HEK293 (cell line): ENCODE data around the gene PRR19.

Source experiments
- BCL11A ChIP-seq: fragments of 450-650 bp; formaldehyde crosslinking; IDR thresholded peaks from 2 replicates; pipeline ENCODE4 v1.5.1; 2016; ENCODE audit warnings: low read depth, missing biosample characterization, missing genetic modification characterization
- IKZF3 ChIP-seq: fragments of 450-650 bp; IDR thresholded peaks from 2 replicates; pipeline ENCODE4 v1.5.0; 2018; ENCODE audit warnings: missing biosample characterization, mild to moderate bottlenecking, missing genetic modification characterization, moderate library complexity
- KLF16 ChIP-seq: fragments of 450-650 bp; formaldehyde crosslinking; IDR thresholded peaks from 2 replicates; pipeline ENCODE4 v1.5.1; 2017; ENCODE audit warnings: missing biosample characterization, missing genetic modification characterization
- MYNN ChIP-seq: fragments of 450-650 bp; formaldehyde crosslinking; IDR thresholded peaks from 2 replicates; pipeline ENCODE4 v1.5.1; 2016; ENCODE audit warnings: missing biosample characterization, missing genetic modification characterization, borderline replicate concordance
- YY1 ChIP-seq: fragments of 450-650 bp; formaldehyde crosslinking; IDR thresholded peaks from 2 replicates; pipeline ENCODE4 v1.5.1; 2018; ENCODE audit warnings: missing biosample characterization, missing genetic modification characterization
- YY2 ChIP-seq: fragments of 450-650 bp; formaldehyde crosslinking; IDR thresholded peaks from 2 replicates; pipeline ENCODE4 v1.5.1; 2016; ENCODE audit warnings: missing biosample characterization, missing genetic modification characterization
- ZFHX2 ChIP-seq: fragments of 450-650 bp; formaldehyde crosslinking; conservative IDR thresholded peaks from 2 replicates; pipeline ENCODE4 v1.5.1; 2016; ENCODE audit warnings: missing biosample characterization, missing genetic modification characterization
- ZIC2 ChIP-seq: fragments of 450-650 bp; formaldehyde crosslinking; IDR thresholded peaks from 2 replicates; pipeline ENCODE4 v1.5.1; 2016; ENCODE audit warnings: missing biosample characterization, missing genetic modification characterization
- ZNF146 ChIP-seq: fragments of 450-650 bp; formaldehyde crosslinking; IDR thresholded peaks from 2 replicates; pipeline ENCODE4 v1.5.1; 2016; ENCODE audit warnings: missing biosample characterization, missing genetic modification characterization
- ZNF16 ChIP-seq: fragments of 450-650 bp; formaldehyde crosslinking; IDR thresholded peaks from 2 replicates; pipeline ENCODE4 v1.5.1; 2016; ENCODE audit warnings: low read depth, missing biosample characterization, missing genetic modification characterization
- ZNF184 ChIP-seq: fragments of 450-650 bp; IDR thresholded peaks from 2 replicates; pipeline ENCODE4 v1.5.1; 2018; ENCODE audit warnings: missing biosample characterization, mild to moderate bottlenecking, missing genetic modification characterization
- ZNF202 ChIP-seq: fragments of 450-650 bp; formaldehyde crosslinking; IDR thresholded peaks from 2 replicates; pipeline ENCODE4 v1.5.1; 2016; ENCODE audit warnings: missing biosample characterization, missing genetic modification characterization, borderline replicate concordance
- ZNF24 ChIP-seq: fragments of 450-650 bp; formaldehyde crosslinking; IDR thresholded peaks from 2 replicates; pipeline ENCODE4 v1.5.1; 2016; ENCODE audit warnings: missing biosample characterization, missing genetic modification characterization
- ZNF311 ChIP-seq: fragments of 450-650 bp; formaldehyde crosslinking; IDR thresholded peaks from 2 replicates; pipeline ENCODE4 v1.5.1; 2017; ENCODE audit warnings: missing biosample characterization, missing genetic modification characterization, borderline replicate concordance
- ZNF510 ChIP-seq: fragments of 450-650 bp; formaldehyde crosslinking; IDR thresholded peaks from 2 replicates; pipeline ENCODE4 v1.5.1; 2018; ENCODE audit warnings: mild to moderate bottlenecking, missing genetic modification characterization, missing biosample characterization; ENCODE audit not compliant: insufficient replicate concordance
- ZNF530 ChIP-seq: fragments of 450-650 bp; formaldehyde crosslinking; IDR thresholded peaks from 2 replicates; pipeline ENCODE4 v1.5.1; 2016; ENCODE audit warnings: low read depth, missing biosample characterization, missing genetic modification characterization
- ZNF544 ChIP-seq: fragments of 450-650 bp; formaldehyde crosslinking; IDR thresholded peaks from 2 replicates; pipeline ENCODE4 v1.5.0; 2017; ENCODE audit warnings: missing biosample characterization, missing genetic modification characterization
- ZNF76 ChIP-seq: fragments of 450-650 bp; formaldehyde crosslinking; IDR thresholded peaks from 2 replicates; pipeline ENCODE4; 2016; ENCODE audit warnings: low read depth, missing biosample characterization, missing genetic modification characterization, borderline replicate concordance
- ZNF843 ChIP-seq: fragments of 450-650 bp; formaldehyde crosslinking; IDR thresholded peaks from 2 replicates; pipeline ENCODE4 v1.5.1; 2016; ENCODE audit warnings: missing biosample characterization, missing genetic modification characterization
- TF ChIP-seq, protein P1 (sequence below): fragments of 450-650 bp; formaldehyde crosslinking; IDR thresholded peaks from 2 replicates; pipeline ENCODE4 v1.5.1; 2016; ENCODE audit warnings: missing biosample characterization, missing genetic modification characterization
- TF ChIP-seq, protein P2 (sequence below): fragments of 450-650 bp; formaldehyde crosslinking; IDR thresholded peaks from 2 replicates; pipeline ENCODE4 v1.5.1; 2016; ENCODE audit warnings: missing biosample characterization, missing genetic modification characterization
- TF ChIP-seq, protein P3 (sequence below): fragments of 450-650 bp; formaldehyde crosslinking; IDR thresholded peaks from 2 replicates; pipeline ENCODE4 v1.5.1; 2016; ENCODE audit warnings: missing biosample characterization, missing genetic modification characterization
- TF ChIP-seq, protein P4 (sequence below): fragments of 450-650 bp; formaldehyde crosslinking; IDR thresholded peaks from 2 replicates; pipeline ENCODE4 v1.5.1; 2016; ENCODE audit warnings: missing biosample characterization, missing genetic modification characterization
- TF ChIP-seq, protein P5 (sequence below): fragments of 450-650 bp; formaldehyde crosslinking; IDR thresholded peaks from 2 replicates; pipeline ENCODE4 v1.5.1; 2017; ENCODE audit warnings: missing biosample characterization, missing genetic modification characterization
- TF ChIP-seq, protein P6 (sequence below): fragments of 450-650 bp; formaldehyde crosslinking; IDR thresholded peaks from 2 replicates; pipeline ENCODE4 v1.5.1; 2016; ENCODE audit warnings: missing biosample characterization, missing genetic modification characterization

PRR19 gene

DNA sequence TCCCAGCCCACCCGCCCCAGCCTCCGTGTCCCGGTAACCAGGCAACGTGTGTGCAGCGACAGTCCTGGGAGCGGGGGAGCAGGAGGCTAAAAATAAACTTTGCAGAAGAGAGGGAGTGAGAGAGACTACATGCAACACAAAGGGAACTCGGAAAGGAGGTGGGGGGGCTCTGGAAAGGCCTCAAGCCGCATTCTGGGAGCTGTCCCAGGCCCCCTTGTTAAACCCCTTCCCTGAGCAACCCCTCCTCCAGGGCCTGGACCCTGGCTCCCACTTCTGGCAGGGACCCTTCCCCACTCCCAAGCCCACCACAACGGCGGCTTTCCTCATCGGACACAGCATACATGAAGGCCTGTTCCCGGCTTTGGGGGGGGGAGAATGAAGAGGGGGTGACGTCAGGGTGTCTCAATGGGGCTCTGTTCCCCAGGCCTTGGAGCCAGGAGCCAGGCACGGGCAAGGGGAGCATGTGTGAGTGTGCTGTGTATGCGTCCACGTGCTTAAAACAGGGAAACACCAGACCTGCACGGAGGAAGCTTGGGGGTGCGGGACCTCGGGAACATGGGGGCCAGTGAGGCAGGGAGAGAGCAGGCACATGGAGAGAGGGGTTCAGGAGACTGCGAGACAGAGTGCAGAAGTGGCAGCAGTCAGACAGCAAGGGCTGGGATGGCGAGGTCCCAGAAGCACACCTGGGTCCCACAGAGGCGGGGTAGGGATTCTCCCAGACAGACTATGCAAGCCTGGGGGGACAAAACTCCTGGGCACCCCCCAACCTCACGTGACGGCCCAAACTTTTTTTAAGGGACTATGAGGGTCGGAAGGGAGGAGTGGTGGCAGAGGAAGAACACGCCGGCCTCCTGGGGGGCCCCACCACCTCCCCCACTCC lies 49.3 kb upstream of the PRR19 start (continued):
- TF ChIP-seq, protein P1, sequence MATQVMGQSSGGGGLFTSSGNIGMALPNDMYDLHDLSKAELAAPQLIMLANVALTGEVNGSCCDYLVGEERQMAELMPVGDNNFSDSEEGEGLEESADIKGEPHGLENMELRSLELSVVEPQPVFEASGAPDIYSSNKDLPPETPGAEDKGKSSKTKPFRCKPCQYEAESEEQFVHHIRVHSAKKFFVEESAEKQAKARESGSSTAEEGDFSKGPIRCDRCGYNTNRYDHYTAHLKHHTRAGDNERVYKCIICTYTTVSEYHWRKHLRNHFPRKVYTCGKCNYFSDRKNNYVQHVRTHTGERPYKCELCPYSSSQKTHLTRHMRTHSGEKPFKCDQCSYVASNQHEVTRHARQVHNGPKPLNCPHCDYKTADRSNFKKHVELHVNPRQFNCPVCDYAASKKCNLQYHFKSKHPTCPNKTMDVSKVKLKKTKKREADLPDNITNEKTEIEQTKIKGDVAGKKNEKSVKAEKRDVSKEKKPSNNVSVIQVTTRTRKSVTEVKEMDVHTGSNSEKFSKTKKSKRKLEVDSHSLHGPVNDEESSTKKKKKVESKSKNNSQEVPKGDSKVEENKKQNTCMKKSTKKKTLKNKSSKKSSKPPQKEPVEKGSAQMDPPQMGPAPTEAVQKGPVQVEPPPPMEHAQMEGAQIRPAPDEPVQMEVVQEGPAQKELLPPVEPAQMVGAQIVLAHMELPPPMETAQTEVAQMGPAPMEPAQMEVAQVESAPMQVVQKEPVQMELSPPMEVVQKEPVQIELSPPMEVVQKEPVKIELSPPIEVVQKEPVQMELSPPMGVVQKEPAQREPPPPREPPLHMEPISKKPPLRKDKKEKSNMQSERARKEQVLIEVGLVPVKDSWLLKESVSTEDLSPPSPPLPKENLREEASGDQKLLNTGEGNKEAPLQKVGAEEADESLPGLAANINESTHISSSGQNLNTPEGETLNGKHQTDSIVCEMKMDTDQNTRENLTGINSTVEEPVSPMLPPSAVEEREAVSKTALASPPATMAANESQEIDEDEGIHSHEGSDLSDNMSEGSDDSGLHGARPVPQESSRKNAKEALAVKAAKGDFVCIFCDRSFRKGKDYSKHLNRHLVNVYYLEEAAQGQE (tag by site-specific recombination): peak; percentile 17; the same call in 1 of the 2 replicates
- TF ChIP-seq YY2 (tag by site-specific recombination) (no peak; the same call in 1 of the 2 replicates), ZNF510 (tag by site-specific recombination) (no peak), ZNF24 (tag by site-specific recombination) (0 out of 2 replicates have a peak, but pooled peaks have one; percentile 49), BCL11A (tag by site-specific recombination) (peak; percentile 33; the same call in 1 of the 2 replicates), ZNF311 (tag by site-specific recombination) (no peak), ZNF530 (tag by site-specific recombination) (no peak), ZNF843 (peak; percentile 8; the same call in 1 of the 2 replicates), ZNF184 (tag by site-specific recombination) (no peak), ZNF544 (tag by site-specific recombination) (no peak), ZFHX2 (tag by site-specific recombination) (no peak), ZNF146 (peak; percentile 4; the same call in 1 of the 2 replicates), IKZF3 (peak; percentile 50), ZNF16 (no peak), YY1 (tag by site-specific recombination) (no peak), ZNF76 (tag by site-specific recombination) (no peak), ZNF202 (tag by site-specific recombination) (no peak), MYNN (tag by site-specific recombination) (0 out of 2 replicates have a peak, but pooled peaks have one; percentile 18), ZIC2 (tag by site-specific recombination) (no peak), KLF16 (tag by site-specific recombination) (no peak)
- TF ChIP-seq, protein P2, sequence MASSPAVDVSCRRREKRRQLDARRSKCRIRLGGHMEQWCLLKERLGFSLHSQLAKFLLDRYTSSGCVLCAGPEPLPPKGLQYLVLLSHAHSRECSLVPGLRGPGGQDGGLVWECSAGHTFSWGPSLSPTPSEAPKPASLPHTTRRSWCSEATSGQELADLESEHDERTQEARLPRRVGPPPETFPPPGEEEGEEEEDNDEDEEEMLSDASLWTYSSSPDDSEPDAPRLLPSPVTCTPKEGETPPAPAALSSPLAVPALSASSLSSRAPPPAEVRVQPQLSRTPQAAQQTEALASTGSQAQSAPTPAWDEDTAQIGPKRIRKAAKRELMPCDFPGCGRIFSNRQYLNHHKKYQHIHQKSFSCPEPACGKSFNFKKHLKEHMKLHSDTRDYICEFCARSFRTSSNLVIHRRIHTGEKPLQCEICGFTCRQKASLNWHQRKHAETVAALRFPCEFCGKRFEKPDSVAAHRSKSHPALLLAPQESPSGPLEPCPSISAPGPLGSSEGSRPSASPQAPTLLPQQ (tag by site-specific recombination): peak; percentile 97
- TF ChIP-seq, protein P3, sequence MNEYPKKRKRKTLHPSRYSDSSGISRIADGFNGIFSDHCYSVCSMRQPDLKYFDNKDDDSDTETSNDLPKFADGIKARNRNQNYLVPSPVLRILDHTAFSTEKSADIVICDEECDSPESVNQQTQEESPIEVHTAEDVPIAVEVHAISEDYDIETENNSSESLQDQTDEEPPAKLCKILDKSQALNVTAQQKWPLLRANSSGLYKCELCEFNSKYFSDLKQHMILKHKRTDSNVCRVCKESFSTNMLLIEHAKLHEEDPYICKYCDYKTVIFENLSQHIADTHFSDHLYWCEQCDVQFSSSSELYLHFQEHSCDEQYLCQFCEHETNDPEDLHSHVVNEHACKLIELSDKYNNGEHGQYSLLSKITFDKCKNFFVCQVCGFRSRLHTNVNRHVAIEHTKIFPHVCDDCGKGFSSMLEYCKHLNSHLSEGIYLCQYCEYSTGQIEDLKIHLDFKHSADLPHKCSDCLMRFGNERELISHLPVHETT (tag by site-specific recombination): peak; percentile 21; the same call in 1 of the 2 replicates
- TF ChIP-seq, protein P4, sequence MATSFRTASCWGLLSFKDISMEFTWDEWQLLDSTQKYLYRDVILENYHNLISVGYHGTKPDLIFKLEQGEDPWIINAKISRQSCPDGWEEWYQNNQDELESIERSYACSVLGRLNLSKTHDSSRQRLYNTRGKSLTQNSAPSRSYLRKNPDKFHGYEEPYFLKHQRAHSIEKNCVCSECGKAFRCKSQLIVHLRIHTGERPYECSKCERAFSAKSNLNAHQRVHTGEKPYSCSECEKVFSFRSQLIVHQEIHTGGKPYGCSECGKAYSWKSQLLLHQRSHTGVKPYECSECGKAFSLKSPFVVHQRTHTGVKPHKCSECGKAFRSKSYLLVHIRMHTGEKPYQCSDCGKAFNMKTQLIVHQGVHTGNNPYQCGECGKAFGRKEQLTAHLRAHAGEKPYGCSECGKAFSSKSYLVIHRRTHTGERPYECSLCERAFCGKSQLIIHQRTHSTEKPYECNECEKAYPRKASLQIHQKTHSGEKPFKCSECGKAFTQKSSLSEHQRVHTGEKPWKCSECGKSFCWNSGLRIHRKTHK (tag by site-specific recombination): no peak
- TF ChIP-seq, protein P5, sequence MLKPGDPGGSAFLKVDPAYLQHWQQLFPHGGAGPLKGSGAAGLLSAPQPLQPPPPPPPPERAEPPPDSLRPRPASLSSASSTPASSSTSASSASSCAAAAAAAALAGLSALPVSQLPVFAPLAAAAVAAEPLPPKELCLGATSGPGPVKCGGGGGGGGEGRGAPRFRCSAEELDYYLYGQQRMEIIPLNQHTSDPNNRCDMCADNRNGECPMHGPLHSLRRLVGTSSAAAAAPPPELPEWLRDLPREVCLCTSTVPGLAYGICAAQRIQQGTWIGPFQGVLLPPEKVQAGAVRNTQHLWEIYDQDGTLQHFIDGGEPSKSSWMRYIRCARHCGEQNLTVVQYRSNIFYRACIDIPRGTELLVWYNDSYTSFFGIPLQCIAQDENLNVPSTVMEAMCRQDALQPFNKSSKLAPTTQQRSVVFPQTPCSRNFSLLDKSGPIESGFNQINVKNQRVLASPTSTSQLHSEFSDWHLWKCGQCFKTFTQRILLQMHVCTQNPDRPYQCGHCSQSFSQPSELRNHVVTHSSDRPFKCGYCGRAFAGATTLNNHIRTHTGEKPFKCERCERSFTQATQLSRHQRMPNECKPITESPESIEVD (tag by site-specific recombination): no peak
- TF ChIP-seq, protein P6, sequence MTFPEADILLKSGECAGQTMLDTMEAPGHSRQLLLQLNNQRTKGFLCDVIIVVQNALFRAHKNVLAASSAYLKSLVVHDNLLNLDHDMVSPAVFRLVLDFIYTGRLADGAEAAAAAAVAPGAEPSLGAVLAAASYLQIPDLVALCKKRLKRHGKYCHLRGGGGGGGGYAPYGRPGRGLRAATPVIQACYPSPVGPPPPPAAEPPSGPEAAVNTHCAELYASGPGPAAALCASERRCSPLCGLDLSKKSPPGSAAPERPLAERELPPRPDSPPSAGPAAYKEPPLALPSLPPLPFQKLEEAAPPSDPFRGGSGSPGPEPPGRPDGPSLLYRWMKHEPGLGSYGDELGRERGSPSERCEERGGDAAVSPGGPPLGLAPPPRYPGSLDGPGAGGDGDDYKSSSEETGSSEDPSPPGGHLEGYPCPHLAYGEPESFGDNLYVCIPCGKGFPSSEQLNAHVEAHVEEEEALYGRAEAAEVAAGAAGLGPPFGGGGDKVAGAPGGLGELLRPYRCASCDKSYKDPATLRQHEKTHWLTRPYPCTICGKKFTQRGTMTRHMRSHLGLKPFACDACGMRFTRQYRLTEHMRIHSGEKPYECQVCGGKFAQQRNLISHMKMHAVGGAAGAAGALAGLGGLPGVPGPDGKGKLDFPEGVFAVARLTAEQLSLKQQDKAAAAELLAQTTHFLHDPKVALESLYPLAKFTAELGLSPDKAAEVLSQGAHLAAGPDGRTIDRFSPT (tag by site-specific recombination): no peak
